HEK293 (cell line): ENCODE data around the gene NXN.
A peak's percentile ranks its signal among the peaks of the same experiment; 100 is the strongest.

Source experiments
- KLF16 ChIP-seq: fragments of 450-650 bp; formaldehyde crosslinking; IDR thresholded peaks from 2 replicates; pipeline ENCODE4 v1.5.1; 2017; ENCODE audit warnings: missing biosample characterization, missing genetic modification characterization
- PATZ1 ChIP-seq: fragments of 450-650 bp; formaldehyde crosslinking; IDR thresholded peaks from 2 replicates; pipeline ENCODE4 v1.5.1; 2016; ENCODE audit warnings: missing biosample characterization, missing genetic modification characterization
- PRDM4 ChIP-seq: fragments of 450-650 bp; formaldehyde crosslinking; IDR thresholded peaks from 2 replicates; pipeline ENCODE4 v1.5.1; 2017; ENCODE audit warnings: missing biosample characterization, missing genetic modification characterization
- PRDM6 ChIP-seq: fragments of 450-650 bp; formaldehyde crosslinking; IDR thresholded peaks from 2 replicates; pipeline ENCODE4 v1.5.1; 2017; ENCODE audit warnings: missing biosample characterization, missing genetic modification characterization
- ZBTB17 ChIP-seq: fragments of 450-650 bp; formaldehyde crosslinking; IDR thresholded peaks from 2 replicates; pipeline ENCODE4 v1.5.1; 2016; ENCODE audit warnings: missing biosample characterization, missing genetic modification characterization
- ZFP37 ChIP-seq: fragments of 450-650 bp; formaldehyde crosslinking; IDR thresholded peaks from 2 replicates; pipeline ENCODE4 v1.5.1; 2016; ENCODE audit warnings: missing biosample characterization, missing genetic modification characterization
- ZFP69B ChIP-seq: fragments of 450-650 bp; formaldehyde crosslinking; IDR thresholded peaks from 2 replicates; pipeline ENCODE4 v1.5.1; 2016; ENCODE audit warnings: missing biosample characterization, missing genetic modification characterization
- ZNF184 ChIP-seq: fragments of 450-650 bp; IDR thresholded peaks from 2 replicates; pipeline ENCODE4 v1.5.1; 2018; ENCODE audit warnings: missing biosample characterization, mild to moderate bottlenecking, missing genetic modification characterization
- ZNF302 ChIP-seq: fragments of 450-650 bp; formaldehyde crosslinking; IDR thresholded peaks from 2 replicates; pipeline ENCODE4 v1.5.1; 2016; ENCODE audit warnings: missing biosample characterization, missing genetic modification characterization, low read depth
- ZNF350 ChIP-seq: fragments of 450-650 bp; formaldehyde crosslinking; IDR thresholded peaks from 2 replicates; pipeline ENCODE4 v1.5.0; 2017; ENCODE audit warnings: missing biosample characterization, mild to moderate bottlenecking, missing genetic modification characterization
- ZNF514 ChIP-seq: fragments of 450-650 bp; formaldehyde crosslinking; IDR thresholded peaks from 2 replicates; pipeline ENCODE4 v1.5.1; 2016; ENCODE audit warnings: missing biosample characterization, missing genetic modification characterization
- ZNF544 ChIP-seq: fragments of 450-650 bp; formaldehyde crosslinking; IDR thresholded peaks from 2 replicates; pipeline ENCODE4 v1.5.0; 2017; ENCODE audit warnings: missing biosample characterization, missing genetic modification characterization
- ZNF596 ChIP-seq: fragments of 450-650 bp; IDR thresholded peaks from 2 replicates; pipeline ENCODE4 v1.5.0; 2018; ENCODE audit warnings: missing biosample characterization, mild to moderate bottlenecking, missing genetic modification characterization, moderate library complexity
- ZNF670 ChIP-seq: fragments of 450-650 bp; formaldehyde crosslinking; IDR thresholded peaks from 2 replicates; pipeline ENCODE4 v1.5.1; 2016; ENCODE audit warnings: missing biosample characterization, missing genetic modification characterization, low read depth
- ZNF747 ChIP-seq: fragments of 450-650 bp; formaldehyde crosslinking; IDR thresholded peaks from 2 replicates; pipeline ENCODE4 v1.5.1; 2016; ENCODE audit warnings: missing biosample characterization, missing genetic modification characterization
- ZNF830 ChIP-seq: fragments of 450-650 bp; IDR thresholded peaks from 2 replicates; pipeline ENCODE4 v1.5.0; 2018; ENCODE audit warnings: missing biosample characterization, missing genetic modification characterization, low read depth, mild to moderate bottlenecking, moderate library complexity
- ZNF837 ChIP-seq: fragments of 450-650 bp; formaldehyde crosslinking; IDR thresholded peaks from 2 replicates; pipeline ENCODE4 v1.5.1; 2016; ENCODE audit warnings: missing biosample characterization, missing genetic modification characterization
- ZSCAN30 ChIP-seq: fragments of 450-650 bp; IDR thresholded peaks from 2 replicates; pipeline ENCODE4 v1.5.1; 2018; ENCODE audit warnings: missing biosample characterization, mild to moderate bottlenecking, missing genetic modification characterization, moderate library complexity
- TF ChIP-seq, protein P1 (sequence below): fragments of 450-650 bp; formaldehyde crosslinking; IDR thresholded peaks from 2 replicates; pipeline ENCODE4 v1.5.1; 2017; ENCODE audit warnings: missing biosample characterization, missing genetic modification characterization
- TF ChIP-seq, protein P2 (sequence below): fragments of 450-650 bp; formaldehyde crosslinking; IDR thresholded peaks from 2 replicates; pipeline ENCODE4 v1.5.1; 2016; ENCODE audit warnings: missing biosample characterization, missing genetic modification characterization
- TF ChIP-seq, protein P3 (sequence below): fragments of 450-650 bp; formaldehyde crosslinking; IDR thresholded peaks from 2 replicates; pipeline ENCODE4 v1.5.1; 2016; ENCODE audit warnings: missing biosample characterization, missing genetic modification characterization
- TF ChIP-seq, protein P4 (sequence below): fragments of 450-650 bp; formaldehyde crosslinking; IDR thresholded peaks from 2 replicates; pipeline ENCODE4 v1.5.1; 2017; ENCODE audit warnings: missing biosample characterization, missing genetic modification characterization
- TF ChIP-seq, protein P5 (sequence below): fragments of 450-650 bp; formaldehyde crosslinking; IDR thresholded peaks from 2 replicates; pipeline ENCODE4 v1.5.1; 2016; ENCODE audit warnings: missing biosample characterization, missing genetic modification characterization

The NXN gene

DNA sequence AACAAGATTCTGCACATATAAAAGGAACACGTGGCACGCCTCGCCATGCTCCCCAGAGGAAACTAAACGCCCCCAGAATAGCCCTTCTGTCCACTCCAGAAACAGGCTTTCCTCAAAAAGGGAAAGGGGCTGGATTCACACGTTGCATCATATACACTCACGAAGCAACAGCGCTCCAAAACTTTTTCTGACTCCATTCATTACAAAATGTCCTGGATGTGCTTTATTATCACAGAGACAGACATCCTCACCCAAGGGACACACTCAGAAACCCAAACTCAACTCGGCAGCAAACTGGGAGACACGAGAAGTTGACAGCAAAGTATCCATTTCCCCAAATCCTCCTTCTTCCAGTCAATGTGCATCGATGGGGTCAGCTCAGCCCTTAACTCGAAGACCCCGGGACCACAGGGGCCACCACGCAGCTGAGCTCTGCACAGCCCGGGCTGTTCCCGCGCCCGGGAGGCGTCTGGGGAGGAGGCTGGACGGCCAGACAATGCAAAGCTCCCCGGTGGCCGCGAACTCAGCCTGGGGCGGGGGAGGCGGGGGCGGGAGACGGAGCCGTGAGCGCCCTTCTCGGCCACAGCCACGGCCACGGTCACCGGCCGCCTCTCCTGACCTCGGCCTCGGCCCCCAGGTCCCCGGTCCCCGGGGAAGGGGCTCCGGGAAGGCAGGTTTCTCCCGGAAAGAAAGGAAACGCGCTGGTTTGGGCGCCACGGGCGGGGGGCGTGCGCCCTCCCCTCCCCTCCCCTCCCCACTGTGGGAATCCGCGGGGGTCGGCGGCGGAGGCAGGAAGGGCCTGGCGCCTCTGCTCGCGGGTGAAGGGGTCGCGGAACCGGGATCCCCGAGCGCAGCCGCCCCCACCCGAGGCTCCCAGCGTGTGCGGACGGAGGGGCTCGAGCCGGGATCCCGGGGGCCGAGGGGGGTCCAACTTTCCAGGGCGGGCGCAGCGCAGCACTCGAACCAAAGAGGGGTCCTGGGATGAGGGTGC is 1.2 kb downstream of the NXN start (continued):
- TF ChIP-seq, protein P1, sequence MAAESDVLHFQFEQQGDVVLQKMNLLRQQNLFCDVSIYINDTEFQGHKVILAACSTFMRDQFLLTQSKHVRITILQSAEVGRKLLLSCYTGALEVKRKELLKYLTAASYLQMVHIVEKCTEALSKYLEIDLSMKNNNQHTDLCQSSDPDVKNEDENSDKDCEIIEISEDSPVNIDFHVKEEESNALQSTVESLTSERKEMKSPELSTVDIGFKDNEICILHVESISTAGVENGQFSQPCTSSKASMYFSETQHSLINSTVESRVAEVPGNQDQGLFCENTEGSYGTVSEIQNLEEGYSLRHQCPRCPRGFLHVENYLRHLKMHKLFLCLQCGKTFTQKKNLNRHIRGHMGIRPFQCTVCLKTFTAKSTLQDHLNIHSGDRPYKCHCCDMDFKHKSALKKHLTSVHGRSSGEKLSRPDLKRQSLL (tag by site-specific recombination) = no peak
- TF ChIP-seq ZNF544 (tag by site-specific recombination) = no peak
- TF ChIP-seq PATZ1 = peak; percentile 93
- TF ChIP-seq ZNF302 = no peak
- no peak for TF ChIP-seq ZNF350 (tag by site-specific recombination)
- TF ChIP-seq, protein P2, sequence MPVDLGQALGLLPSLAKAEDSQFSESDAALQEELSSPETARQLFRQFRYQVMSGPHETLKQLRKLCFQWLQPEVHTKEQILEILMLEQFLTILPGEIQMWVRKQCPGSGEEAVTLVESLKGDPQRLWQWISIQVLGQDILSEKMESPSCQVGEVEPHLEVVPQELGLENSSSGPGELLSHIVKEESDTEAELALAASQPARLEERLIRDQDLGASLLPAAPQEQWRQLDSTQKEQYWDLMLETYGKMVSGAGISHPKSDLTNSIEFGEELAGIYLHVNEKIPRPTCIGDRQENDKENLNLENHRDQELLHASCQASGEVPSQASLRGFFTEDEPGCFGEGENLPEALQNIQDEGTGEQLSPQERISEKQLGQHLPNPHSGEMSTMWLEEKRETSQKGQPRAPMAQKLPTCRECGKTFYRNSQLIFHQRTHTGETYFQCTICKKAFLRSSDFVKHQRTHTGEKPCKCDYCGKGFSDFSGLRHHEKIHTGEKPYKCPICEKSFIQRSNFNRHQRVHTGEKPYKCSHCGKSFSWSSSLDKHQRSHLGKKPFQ (tag by site-specific recombination) = no peak
- no peak for TF ChIP-seq ZNF184
- no peak for TF ChIP-seq ZNF830
- TF ChIP-seq ZSCAN30 = no peak; the same call in 1 of the 2 replicates
- TF ChIP-seq, protein P3, sequence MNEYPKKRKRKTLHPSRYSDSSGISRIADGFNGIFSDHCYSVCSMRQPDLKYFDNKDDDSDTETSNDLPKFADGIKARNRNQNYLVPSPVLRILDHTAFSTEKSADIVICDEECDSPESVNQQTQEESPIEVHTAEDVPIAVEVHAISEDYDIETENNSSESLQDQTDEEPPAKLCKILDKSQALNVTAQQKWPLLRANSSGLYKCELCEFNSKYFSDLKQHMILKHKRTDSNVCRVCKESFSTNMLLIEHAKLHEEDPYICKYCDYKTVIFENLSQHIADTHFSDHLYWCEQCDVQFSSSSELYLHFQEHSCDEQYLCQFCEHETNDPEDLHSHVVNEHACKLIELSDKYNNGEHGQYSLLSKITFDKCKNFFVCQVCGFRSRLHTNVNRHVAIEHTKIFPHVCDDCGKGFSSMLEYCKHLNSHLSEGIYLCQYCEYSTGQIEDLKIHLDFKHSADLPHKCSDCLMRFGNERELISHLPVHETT (tag by site-specific recombination) = no peak
- no peak for TF ChIP-seq PRDM4 (tag by site-specific recombination)
- TF ChIP-seq ZFP37 (tag by site-specific recombination) = no peak
- peak; percentile 80 for TF ChIP-seq ZBTB17 (tag by site-specific recombination)
- TF ChIP-seq, protein P4, sequence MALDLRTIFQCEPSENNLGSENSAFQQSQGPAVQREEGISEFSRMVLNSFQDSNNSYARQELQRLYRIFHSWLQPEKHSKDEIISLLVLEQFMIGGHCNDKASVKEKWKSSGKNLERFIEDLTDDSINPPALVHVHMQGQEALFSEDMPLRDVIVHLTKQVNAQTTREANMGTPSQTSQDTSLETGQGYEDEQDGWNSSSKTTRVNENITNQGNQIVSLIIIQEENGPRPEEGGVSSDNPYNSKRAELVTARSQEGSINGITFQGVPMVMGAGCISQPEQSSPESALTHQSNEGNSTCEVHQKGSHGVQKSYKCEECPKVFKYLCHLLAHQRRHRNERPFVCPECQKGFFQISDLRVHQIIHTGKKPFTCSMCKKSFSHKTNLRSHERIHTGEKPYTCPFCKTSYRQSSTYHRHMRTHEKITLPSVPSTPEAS = peak; percentile 8; the same call in 1 of the 2 replicates
- TF ChIP-seq, protein P5, sequence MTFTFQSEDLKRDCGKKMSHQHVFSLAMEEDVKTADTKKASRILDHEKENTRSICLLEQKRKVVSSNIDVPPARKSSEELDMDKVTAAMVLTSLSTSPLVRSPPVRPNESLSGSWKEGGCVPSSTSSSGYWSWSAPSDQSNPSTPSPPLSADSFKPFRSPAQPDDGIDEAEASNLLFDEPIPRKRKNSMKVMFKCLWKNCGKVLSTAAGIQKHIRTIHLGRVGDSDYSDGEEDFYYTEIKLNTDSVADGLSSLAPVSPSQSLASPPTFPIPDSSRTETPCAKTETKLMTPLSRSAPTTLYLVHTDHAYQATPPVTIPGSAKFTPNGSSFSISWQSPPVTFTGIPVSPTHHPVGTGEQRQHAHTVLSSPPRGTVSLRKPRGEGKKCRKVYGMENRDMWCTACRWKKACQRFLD (tag by site-specific recombination) = no peak
- no peak for TF ChIP-seq PRDM6 (tag by site-specific recombination)
- no peak for TF ChIP-seq ZNF596 (tag by site-specific recombination)
- no peak; the same call in none of the 2 replicates for TF ChIP-seq KLF16 (tag by site-specific recombination)
- no peak; the same call in 1 of the 2 replicates for TF ChIP-seq ZFP69B (tag by site-specific recombination)
- TF ChIP-seq ZNF747 = no peak
- TF ChIP-seq ZNF837 (tag by site-specific recombination) = no peak
- no peak for TF ChIP-seq ZNF670
- no peak for TF ChIP-seq ZNF514
